ENCODE data around the gene FAM124A.

FAM124A gene

GRCh38 chr13:51229101-51229719, 7.0 kb downstream of the FAM124A start:
- Histone ChIP-seq H3K23ac (ENCODE audit: low read length) (no peak overlapping the region), H3K4me2 (ENCODE audit: low read length) (no peak overlapping the region), H3K9ac (ENCODE audit: low read length) (no peak overlapping the region), H3K9me3 (ENCODE audit: insufficient read depth, low read depth, low read length) (no peaks in the 10 kb centered on the region), H3K4me3 (ENCODE audit: low read depth, low read length) (no peak overlapping the region), H3K18ac (ENCODE audit: low read length) (no peak overlapping the region), H2AK5ac (ENCODE audit: low read length) (no peak overlapping the region), H3K27ac (ENCODE audit: low read depth, low read length) (no peak overlapping the region), H3K79me2 (ENCODE audit: control insufficient read depth, insufficient read depth, low read length, poor library complexity) (no peaks in the 10 kb centered on the region), H3K27me3 (ENCODE audit: insufficient read depth, low read length) (no peaks in the 10 kb centered on the region), H3K4me1 (ENCODE audit: control insufficient read depth in 1 of 2, insufficient read depth in 2 of 2, low read length in 2 of 2) (no peaks in the 10 kb centered on the region), H2BK5ac (ENCODE audit: low read depth, low read length, poor library complexity) (no peak overlapping the region), H4K12ac (ENCODE audit: low read depth, low read length) (no peak overlapping the region), H2BK120ac (ENCODE audit: insufficient read depth, low read length, poor library complexity) (no peak overlapping the region), H2AFZ (ENCODE audit: insufficient read depth, low read length, poor library complexity) (no peak overlapping the region), H3K14ac (ENCODE audit: low read length) (no peak overlapping the region), H4K91ac (ENCODE audit: low read depth, low read length) (no peak overlapping the region), H4K8ac (ENCODE audit: low read depth, low read length) (no peak overlapping the region), H3K4ac (ENCODE audit: low read depth, low read length) (no peak overlapping the region), H2BK12ac (ENCODE audit: low read length) (no peak overlapping the region), H3K36me3 (ENCODE audit: control insufficient read depth in 1 of 2, insufficient read depth in 2 of 2, low read length in 2 of 2) (no peaks in the 10 kb centered on the region), H3K79me1 (ENCODE audit: low read length) (no peaks in the 10 kb centered on the region)
- no CpG with 5 or more reads among the region's 12 CpGs for WGBS (ENCODE audit: extremely low coverage, insufficient coverage, insufficient read length)
- no peak for DNase-seq

GRCh38 chr13:51229731-51230130, 7.5 kb downstream of the FAM124A start:
- no peak overlapping the region for H2AK5ac ChIP-seq (ENCODE audit: low read length)
- no peak overlapping the region for H3K4ac ChIP-seq (ENCODE audit: low read depth, low read length)
- H3K14ac ChIP-seq (ENCODE audit: low read length): no peak overlapping the region
- H3K4me3 ChIP-seq (ENCODE audit: low read depth, low read length): no peak overlapping the region
- no peak overlapping the region for H2BK120ac ChIP-seq (ENCODE audit: insufficient read depth, low read length, poor library complexity)
- H3K9ac ChIP-seq (ENCODE audit: low read length): no peak overlapping the region
- no peaks in the 10 kb centered on the region for H3K79me1 ChIP-seq (ENCODE audit: low read length)
- no peak overlapping the region for H3K4me2 ChIP-seq (ENCODE audit: low read length)
- no peak overlapping the region for H2BK5ac ChIP-seq (ENCODE audit: low read depth, low read length, poor library complexity)
- H3K36me3 ChIP-seq (ENCODE audit: control insufficient read depth in 1 of 2, insufficient read depth in 2 of 2, low read length in 2 of 2): no peaks in the 10 kb centered on the region
- no peaks in the 10 kb centered on the region for H3K27me3 ChIP-seq (ENCODE audit: insufficient read depth, low read length)
- WGBS (ENCODE audit: extremely low coverage, insufficient coverage, insufficient read length): no CpG with 5 or more reads among the region's 2 CpGs
- no peak overlapping the region for H4K91ac ChIP-seq (ENCODE audit: low read depth, low read length)
- H2BK12ac ChIP-seq (ENCODE audit: low read length): no peak overlapping the region
- no peak overlapping the region for H3K18ac ChIP-seq (ENCODE audit: low read length)
- H4K8ac ChIP-seq (ENCODE audit: low read depth, low read length): no peak overlapping the region
- DNase-seq: no peak
- H3K23ac ChIP-seq (ENCODE audit: low read length): no peak overlapping the region
- H3K4me1 ChIP-seq (ENCODE audit: control insufficient read depth in 1 of 2, insufficient read depth in 2 of 2, low read length in 2 of 2): no peaks in the 10 kb centered on the region
- H3K9me3 ChIP-seq (ENCODE audit: insufficient read depth, low read depth, low read length): no peaks in the 10 kb centered on the region
- no peak overlapping the region for H3K27ac ChIP-seq (ENCODE audit: low read depth, low read length)
- no peak overlapping the region for H2AFZ ChIP-seq (ENCODE audit: insufficient read depth, low read length, poor library complexity)
- H4K12ac ChIP-seq (ENCODE audit: low read depth, low read length): no peak overlapping the region
- H3K79me2 ChIP-seq (ENCODE audit: control insufficient read depth, insufficient read depth, low read length, poor library complexity): no peaks in the 10 kb centered on the region

- H2BK12ac ChIP-seq (ENCODE audit: low read length): no peak overlapping the region
- H3K4ac ChIP-seq (ENCODE audit: low read depth, low read length): no peak overlapping the region
- no peak overlapping the region for H2BK120ac ChIP-seq (ENCODE audit: insufficient read depth, low read length, poor library complexity)
- H4K8ac ChIP-seq (ENCODE audit: low read depth, low read length): no peak overlapping the region
- H3K4me2 ChIP-seq (ENCODE audit: low read length): no peak overlapping the region
- H3K23ac ChIP-seq (ENCODE audit: low read length): no peak overlapping the region
- H2AK5ac ChIP-seq (ENCODE audit: low read length): no peak overlapping the region
- H3K79me1 ChIP-seq (ENCODE audit: low read length): no peaks in the 10 kb centered on the region
- no peaks in the 10 kb centered on the region for H3K36me3 ChIP-seq (ENCODE audit: control insufficient read depth in 1 of 2, insufficient read depth in 2 of 2, low read length in 2 of 2)
- no peak overlapping the region for H2BK5ac ChIP-seq (ENCODE audit: low read depth, low read length, poor library complexity)
- no CpG with 5 or more reads among the region's 8 CpGs for WGBS (ENCODE audit: extremely low coverage, insufficient coverage, insufficient read length)
- H3K79me2 ChIP-seq (ENCODE audit: control insufficient read depth, insufficient read depth, low read length, poor library complexity): no peaks in the 10 kb centered on the region
- H3K9ac ChIP-seq (ENCODE audit: low read length): no peak overlapping the region
- no peak overlapping the region for H3K27ac ChIP-seq (ENCODE audit: low read depth, low read length)
- H4K12ac ChIP-seq (ENCODE audit: low read depth, low read length): no peak overlapping the region
- no peak for DNase-seq
- H3K4me3 ChIP-seq (ENCODE audit: low read depth, low read length): no peak overlapping the region
- no peak overlapping the region for H4K91ac ChIP-seq (ENCODE audit: low read depth, low read length)
- H2AFZ ChIP-seq (ENCODE audit: insufficient read depth, low read length, poor library complexity): no peak overlapping the region
- H3K18ac ChIP-seq (ENCODE audit: low read length): no peak overlapping the region
- H3K9me3 ChIP-seq (ENCODE audit: insufficient read depth, low read depth, low read length): no peaks in the 10 kb centered on the region
- no peaks in the 10 kb centered on the region for H3K4me1 ChIP-seq (ENCODE audit: control insufficient read depth in 1 of 2, insufficient read depth in 2 of 2, low read length in 2 of 2)
- no peaks in the 10 kb centered on the region for H3K27me3 ChIP-seq (ENCODE audit: insufficient read depth, low read length)
- H3K14ac ChIP-seq (ENCODE audit: low read length): no peak overlapping the region
Measured at GRCh38 chr13:51230477-51231105, 8.4 kb downstream of the FAM124A start.

- Histone ChIP-seq H3K14ac (ENCODE audit: low read length) (no peak overlapping the region), H4K12ac (ENCODE audit: low read depth, low read length) (no peak overlapping the region), H4K91ac (ENCODE audit: low read depth, low read length) (no peak overlapping the region), H3K9ac (ENCODE audit: low read length) (no peak overlapping the region), H2AK5ac (ENCODE audit: low read length) (no peak overlapping the region), H3K4ac (ENCODE audit: low read depth, low read length) (no peak overlapping the region), H3K4me2 (ENCODE audit: low read length) (no peak overlapping the region), H3K79me1 (ENCODE audit: low read length) (no peaks in the 10 kb centered on the region), H2BK5ac (ENCODE audit: low read depth, low read length, poor library complexity) (no peak overlapping the region), H3K9me3 (ENCODE audit: insufficient read depth, low read depth, low read length) (no peaks in the 10 kb centered on the region), H2BK120ac (ENCODE audit: insufficient read depth, low read length, poor library complexity) (no peak overlapping the region), H3K36me3 (ENCODE audit: control insufficient read depth in 1 of 2, insufficient read depth in 2 of 2, low read length in 2 of 2) (no peaks in the 10 kb centered on the region), H4K8ac (ENCODE audit: low read depth, low read length) (no peak overlapping the region), H3K18ac (ENCODE audit: low read length) (no peak overlapping the region), H3K27ac (ENCODE audit: low read depth, low read length) (no peak overlapping the region), H2BK12ac (ENCODE audit: low read length) (no peak overlapping the region), H3K79me2 (ENCODE audit: control insufficient read depth, insufficient read depth, low read length, poor library complexity) (no peaks in the 10 kb centered on the region), H3K23ac (ENCODE audit: low read length) (no peak overlapping the region), H3K4me3 (ENCODE audit: low read depth, low read length) (no peak overlapping the region), H3K27me3 (ENCODE audit: insufficient read depth, low read length) (no peaks in the 10 kb centered on the region), H3K4me1 (ENCODE audit: control insufficient read depth in 1 of 2, insufficient read depth in 2 of 2, low read length in 2 of 2) (no peaks in the 10 kb centered on the region), H2AFZ (ENCODE audit: insufficient read depth, low read length, poor library complexity) (no peak overlapping the region)
- no CpG with 5 or more reads among the region's 2 CpGs for WGBS (ENCODE audit: extremely low coverage, insufficient coverage, insufficient read length)
- peak; percentile 80 to 88 for DNase-seq
Measured at GRCh38 chr13:51231456-51231855, 9.3 kb downstream of the FAM124A start.
